Neural progenitor cell (in vitro differentiated cells): ENCODE data around the gene FBN2.

Source experiments
- EZH2 ChIP-seq: fragments of 200-600 bp; sonication (generic); IDR thresholded peaks from 2 replicates; pipeline ENCODE4 v1.6.1; 2017; ENCODE audit warnings: antibody characterized with exemption, mild to moderate bottlenecking, moderate library complexity
- EZH2phosphoT487 ChIP-seq: fragments of 200-600 bp; sonication (generic); IDR thresholded peaks from 2 replicates; pipeline ENCODE4 v1.6.1; 2017; ENCODE audit warnings: antibody characterized with exemption
- TF ChIP-seq, protein P1 (sequence below): fragments of 200-600 bp; sonication (generic); IDR thresholded peaks from 2 replicates; pipeline ENCODE4 v1.5.1; 2017; ENCODE audit warnings: antibody characterized with exemption, mild to moderate bottlenecking

DNA sequence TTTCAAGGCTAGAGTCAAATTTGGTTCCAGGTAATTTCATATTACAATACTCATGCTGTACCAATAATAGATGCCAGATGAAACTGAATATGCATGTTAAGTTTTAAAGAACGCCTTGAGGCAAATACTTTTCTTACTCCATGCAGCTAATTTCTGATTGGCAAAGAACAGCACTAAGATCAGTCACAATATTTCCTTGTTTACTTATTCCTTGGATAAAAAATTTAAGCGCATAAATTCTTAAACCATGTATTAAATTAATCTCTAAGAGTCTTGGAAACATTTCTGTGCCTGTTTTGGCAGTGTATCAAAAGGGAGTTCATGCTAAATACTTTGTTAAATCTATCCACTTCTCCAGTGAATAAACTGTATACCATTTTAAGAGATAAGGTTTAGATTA, 281.0 kb downstream of the FBN2 start:
- TF ChIP-seq, protein P1, sequence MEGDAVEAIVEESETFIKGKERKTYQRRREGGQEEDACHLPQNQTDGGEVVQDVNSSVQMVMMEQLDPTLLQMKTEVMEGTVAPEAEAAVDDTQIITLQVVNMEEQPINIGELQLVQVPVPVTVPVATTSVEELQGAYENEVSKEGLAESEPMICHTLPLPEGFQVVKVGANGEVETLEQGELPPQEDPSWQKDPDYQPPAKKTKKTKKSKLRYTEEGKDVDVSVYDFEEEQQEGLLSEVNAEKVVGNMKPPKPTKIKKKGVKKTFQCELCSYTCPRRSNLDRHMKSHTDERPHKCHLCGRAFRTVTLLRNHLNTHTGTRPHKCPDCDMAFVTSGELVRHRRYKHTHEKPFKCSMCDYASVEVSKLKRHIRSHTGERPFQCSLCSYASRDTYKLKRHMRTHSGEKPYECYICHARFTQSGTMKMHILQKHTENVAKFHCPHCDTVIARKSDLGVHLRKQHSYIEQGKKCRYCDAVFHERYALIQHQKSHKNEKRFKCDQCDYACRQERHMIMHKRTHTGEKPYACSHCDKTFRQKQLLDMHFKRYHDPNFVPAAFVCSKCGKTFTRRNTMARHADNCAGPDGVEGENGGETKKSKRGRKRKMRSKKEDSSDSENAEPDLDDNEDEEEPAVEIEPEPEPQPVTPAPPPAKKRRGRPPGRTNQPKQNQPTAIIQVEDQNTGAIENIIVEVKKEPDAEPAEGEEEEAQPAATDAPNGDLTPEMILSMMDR = no peak
- TF ChIP-seq EZH2phosphoT487 (no peak), EZH2 (no peak)
